Psoas muscle (tissue), 8 donors: Measurements from ENCODE around the gene EAF1. TPM values are rescaled to one million over a fixed set of nuclear protein-coding genes. Genes with fewer than 3 reads are reported as not detected.
"Not testable (repeated sequence)": the region's sequence is repeated elsewhere in the genome, so short reads cannot be mapped to it uniquely, and the experiment has no call there.

ENCODE experiments used
- ATAC-seq, 4 donors: fragments of 200-7000 bp; cut with Tn5 transposase; one replicate each; pipeline ENCODE4 v1.9.1; 2020; ENCODE audit warnings: moderate library complexity in 3 of 4, mild to moderate bottlenecking in 2 of 4
- DNase-seq, 2 donors: peaks; one replicate each; pipeline ENCODE4 v3.0.0-alpha.2; 2020
- H3K27ac ChIP-seq: fragments of 200-600 bp; one replicate; pipeline ENCODE4 v1.8.0; 2022
- H3K27me3 ChIP-seq, 3 donors: fragments of 200-600 bp in 1 of 3; one replicate each; pipeline versions ENCODE4 v1.6.1 to v1.8.0; 2013 to 2022; ENCODE audit warnings: low read length in 2 of 3, mild to moderate bottlenecking in 2 of 3, moderate library complexity in 1 of 3; ENCODE audit not compliant: insufficient read depth in 3 of 3
- H3K36me3 ChIP-seq, 2 donors: fragments of 200-600 bp in 1 of 2; one replicate each; pipeline versions ENCODE4 v1.6.1 to v1.8.0; 2013 to 2022; ENCODE audit warnings: low read depth in 1 of 2, mild to moderate bottlenecking in 1 of 2, moderate library complexity in 1 of 2; ENCODE audit not compliant: insufficient read depth in 1 of 2
- H3K4me1 ChIP-seq: fragments of 200-600 bp; one replicate; pipeline ENCODE4 v1.8.0; 2022
- H3K4me3 ChIP-seq: fragments of 200-600 bp; one replicate; pipeline ENCODE4 v1.8.0; 2022; ENCODE audit warnings: mild to moderate bottlenecking
- H3K9me3 ChIP-seq: fragments of 200-600 bp; one replicate; pipeline ENCODE4 v1.8.0; 2022
- CTCF ChIP-seq: fragments of 200-600 bp; IDR thresholded peaks from one replicate; pipeline ENCODE4 v1.8.0; 2022; ENCODE audit warnings: antibody characterized with exemption
- WGBS, 3 donors: extraction: QIAGEN DNeasy Blood & Tissue Kit; methylation state at CpG; one replicate each; pipeline versions ENCODE4 v1.1.6 to v1.1.7; 2013; 5-methylcytosine and 5-hydroxymethylcytosine counted together
- intact Hi-C, 2 donors: fragments of 100-400 bp; cut with DNase I; formaldehyde crosslinking; loops; one replicate each; pipeline versions ENCODE4 v1.11.0 to v1.14.2; 2022
- polyA plus RNA-seq, 3 donors: library from polyadenylated mRNA; stranded (reverse); fragments of 200-250 nt; gene quantifications; one replicate each; pipeline ENCODE4 v1.2.3, GENCODE V29; 2013
- total RNA-seq, 4 donors: library from RNA; stranded (reverse); fragmentation: NEBNext Ultra II Directional in 2 of 4; extraction: Animal tissue kit (Norgen Biotek cat#: 25700) in 2 of 4; gene quantifications; one replicate each; pipeline versions ENCODE4 v1.2.1 to v1.2.4, GENCODE V29; 2021 to 2023
- donor health status: healthy with polysubstance abuse.
- donor health status: DM: no; HTN: no; CAD: no; lungs with moderate emphysema.
- donor health status: Bipolar disorder and iron deficiency.
- donor health status: healthy.
- donor health status: DM: yes; HTN: yes; CAD: no.
- donor health status: DM: no; HTN: no; CAD: no.
- donor health status: DM: no; HTN: no; CAD: no.
- donor health status: DM: yes; HTN: yes; CAD: no.

EAF1 gene
- total and polyA plus RNA-seq, 7 donors: 5.0 to 17.9 (median 9.6) TPM

GRCh38 chr3:15477951-15478639 is 50.7 kb downstream of the EAF1 start:
- peak; percentile 71 to 89 (median 85) for ATAC-seq
- intact Hi-C loops: no loop called here
- no peak for DNase-seq
- H3K36me3 ChIP-seq: peaks cover 2 to 23% of the 10 kb centered on the region in 2 donors
- no peak for TF ChIP-seq CTCF
- peaks cover 12% of the 10 kb centered on the region for H3K4me1 ChIP-seq
- no peaks in the 10 kb centered on the region for H3K9me3 ChIP-seq
- WGBS, 3 donors: 37 to 56% (median 46%) methylated on average over 6 of the region's 6 CpGs
- H3K4me3 ChIP-seq: no peak overlapping the region
- H3K27me3 ChIP-seq: no peaks in the 10 kb centered on the region
- H3K27ac ChIP-seq: peak overlapping the region; percentile 57

GRCh38 chr3:15478640-15478979 is 51.2 kb downstream of the EAF1 start:
- Histone ChIP-seq H3K27ac (peak overlapping the region; percentile 57), H3K4me1 (peaks cover 12% of the 10 kb centered on the region), H3K9me3 (no peaks in the 10 kb centered on the region), H3K4me3 (no peak overlapping the region), H3K36me3 (peaks cover 2 to 17% of the 10 kb centered on the region in 2 donors), H3K27me3 (no peaks in the 10 kb centered on the region)
- 55 to 59% (median 56%) methylated on average over 5 of the region's 5 CpGs for WGBS, 3 donors
- TF ChIP-seq CTCF: no peak
- DNase-seq: no peak
- intact Hi-C loops: no loop called here
- ATAC-seq: peak; percentile 36 to 56 (median 44)

GRCh38 chr3:15479400-15480224 is 52.2 kb downstream of the EAF1 start:
- intact Hi-C loops: no loop called here
- Histone ChIP-seq H3K4me1 (peaks cover 12% of the 10 kb centered on the region), H3K36me3 (peaks cover 0 to 7% of the 10 kb centered on the region in 2 donors), H3K27me3 (no peaks in the 10 kb centered on the region), H3K27ac (no peak overlapping the region), H3K4me3 (no peak overlapping the region), H3K9me3 (no peaks in the 10 kb centered on the region)
- DNase-seq (no peak), ATAC-seq (no peak)
- TF ChIP-seq CTCF: no peak

- H3K27me3 ChIP-seq, H3K4me3 ChIP-seq, H3K27ac ChIP-seq, intact Hi-C loops, ATAC-seq, DNase-seq, H3K9me3 ChIP-seq, H3K4me1 ChIP-seq: not testable (repeated sequence)
- peaks cover 2 to 31% of the 10 kb centered on the region in 2 donors for H3K36me3 ChIP-seq
- WGBS, 3 donors: 94 to 98% (median 95%) methylated on average over 6 of the region's 6 CpGs
These were observed 57.2 kb downstream of the EAF1 start for GRCh38 chr3:15484551-15484950.

- 92 to 96% (median 94%) methylated on average over 2 of the region's 2 CpGs for WGBS, 3 donors
- H3K36me3 ChIP-seq: peaks cover 2 to 31% of the 10 kb centered on the region in 2 donors
- intact Hi-C loops: no loop called here
These were observed 58.6 kb downstream of the EAF1 start for GRCh38 chr3:15486020-15486419.

More at GRCh38 chr3:15486020-15486419, 58.6 kb downstream of the EAF1 start:
- ATAC-seq (no peak), DNase-seq (no peak)
- no peaks in the 10 kb centered on the region for H3K4me1 ChIP-seq
- H3K4me3 ChIP-seq: no peak overlapping the region
- no peak for TF ChIP-seq CTCF
- no peak overlapping the region for H3K27ac ChIP-seq
- H3K27me3 ChIP-seq: no peaks in the 10 kb centered on the region
- no peaks in the 10 kb centered on the region for H3K9me3 ChIP-seq
